Neural crest cell (in vitro differentiated cells): Measurements from ENCODE around the gene GET4. TPM values are rescaled to one million over a fixed set of nuclear protein-coding genes. Genes with fewer than 3 reads are reported as not detected.
A peak's percentile ranks its signal among the peaks of the same experiment; 100 is the strongest.

Source experiments
- DNase-seq: peaks from one replicate; pipeline ENCODE4 v3.0.0; 2021; ENCODE audit warnings: low read depth, mixed read lengths, low spot score
- H3K27ac Mint-ChIP-seq: one replicate; pipeline ENCODE4 v1.8.0; 2021; ENCODE audit warnings: mild to moderate bottlenecking, mixed read lengths; ENCODE audit not compliant: unreplicated experiment
- H3K27me3 Mint-ChIP-seq: 2 replicates; pipeline ENCODE4 v1.8.0; 2021; ENCODE audit warnings: low read depth, mild to moderate bottlenecking, mixed read lengths
- H3K36me3 Mint-ChIP-seq: 2 replicates; pipeline ENCODE4 v1.8.0; 2021; ENCODE audit warnings: low read depth, mild to moderate bottlenecking, mixed read lengths
- H3K4me1 Mint-ChIP-seq: 2 replicates; pipeline ENCODE4 v1.8.0; 2021; ENCODE audit warnings: mixed read lengths
- H3K4me3 Mint-ChIP-seq: one replicate; pipeline ENCODE4 v1.8.0; 2021; ENCODE audit warnings: mild to moderate bottlenecking, mixed read lengths
- H3K9me3 Mint-ChIP-seq: 2 replicates; pipeline ENCODE4 v1.8.0; 2021; ENCODE audit warnings: mixed read lengths
- CTCF ChIP-seq: fragments of 200-600 bp; sonication (generic); conservative IDR thresholded peaks from 2 replicates; pipeline ENCODE4 v1.5.0; 2021; ENCODE audit warnings: antibody characterized with exemption, mild to moderate bottlenecking
- total RNA-seq: library from RNA; stranded (reverse); gene quantifications from 2 replicates; pipeline ENCODE4 v1.2.1, GENCODE V29; 2021

GET4 gene
- total RNA-seq, 1 donor from 2014 or later, result 55.2 TPM

DNA sequence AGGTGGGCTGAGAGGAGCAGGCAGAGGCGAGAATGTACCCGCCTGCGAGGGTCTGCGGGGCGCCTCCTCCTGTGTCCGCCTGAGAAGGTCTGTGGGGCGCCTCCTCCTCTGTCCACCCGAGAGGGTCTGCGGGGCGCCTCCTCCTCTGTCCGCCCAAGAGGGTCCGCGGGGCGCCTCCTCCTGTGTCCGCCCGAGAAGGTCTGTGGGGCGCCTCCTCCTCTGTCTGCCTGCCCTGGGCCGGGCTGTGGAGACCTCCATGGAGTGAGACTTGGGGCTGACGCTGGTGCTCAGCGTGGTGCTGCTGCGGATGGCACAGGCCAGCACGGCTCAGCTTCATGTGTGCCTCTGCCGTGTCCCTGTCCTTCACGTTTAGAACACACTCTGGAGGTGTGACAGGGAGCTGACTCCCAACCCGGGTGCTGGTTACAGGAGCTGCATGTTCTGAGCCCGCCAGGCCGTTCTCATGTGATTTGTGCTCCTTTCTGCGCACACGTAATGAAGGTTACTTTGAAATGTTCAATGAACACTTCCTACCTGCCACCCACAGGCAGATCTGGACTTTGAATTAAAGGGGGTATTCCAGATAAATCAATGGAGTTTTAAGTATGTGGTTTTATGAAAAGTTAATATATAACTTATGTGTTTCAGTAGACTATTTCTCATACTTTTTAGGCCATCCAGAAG is 20.5 kb upstream of the GET4 start:
- TF ChIP-seq CTCF, result no peak
- Mint-ChIP-seq H3K27ac (no peak overlapping the region), H3K4me1 (no peaks in the 10 kb centered on the region), H3K4me3 (no peak overlapping the region), H3K27me3 (no peaks in the 10 kb centered on the region), H3K9me3 (no peaks in the 10 kb centered on the region), H3K36me3 (peaks cover 4% of the 10 kb centered on the region)
- no peak for DNase-seq

- H3K4me3 Mint-ChIP-seq, result no peak overlapping the region
Observed at GRCh38 chr7:856444-857095, 19.8 kb upstream of the GET4 start.

DNA sequence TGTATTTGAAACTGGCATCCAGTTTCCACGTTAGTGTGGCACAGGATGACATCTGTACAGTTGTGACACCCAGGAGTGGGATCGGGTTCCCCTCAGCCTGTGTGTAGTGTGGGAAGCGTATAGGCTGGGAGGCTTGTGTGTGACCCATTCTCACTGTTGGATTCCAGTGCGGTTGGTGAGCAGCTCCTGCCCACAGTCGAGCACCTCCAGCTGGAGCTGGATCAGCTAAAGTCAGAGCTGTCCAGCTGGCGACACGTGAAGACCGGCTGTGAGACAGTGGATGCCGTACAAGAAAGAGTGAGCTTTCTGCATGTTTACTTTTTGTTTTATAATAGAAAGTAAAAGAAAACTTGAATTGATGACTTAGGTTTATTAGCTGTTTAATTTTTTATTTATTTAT is 18.7 kb upstream of the GET4 start:
- no peaks in the 10 kb centered on the region for H3K4me1 Mint-ChIP-seq
- H3K36me3 Mint-ChIP-seq, result peaks cover 13% of the 10 kb centered on the region
- DNase-seq, result no peak
- no peak overlapping the region for H3K27ac Mint-ChIP-seq
- TF ChIP-seq CTCF, result no peak
- H3K9me3 Mint-ChIP-seq, result no peaks in the 10 kb centered on the region
- H3K4me3 Mint-ChIP-seq, result no peak overlapping the region
- H3K27me3 Mint-ChIP-seq, result no peaks in the 10 kb centered on the region

More at GRCh38 chr7:856444-857095, 19.8 kb upstream of the GET4 start:
- Mint-ChIP-seq H3K27ac (no peak overlapping the region), H3K9me3 (no peaks in the 10 kb centered on the region), H3K36me3 (peaks cover 8% of the 10 kb centered on the region), H3K27me3 (no peaks in the 10 kb centered on the region), H3K4me1 (no peaks in the 10 kb centered on the region)
- TF ChIP-seq CTCF, result no peak
- no peak for DNase-seq

DNA sequence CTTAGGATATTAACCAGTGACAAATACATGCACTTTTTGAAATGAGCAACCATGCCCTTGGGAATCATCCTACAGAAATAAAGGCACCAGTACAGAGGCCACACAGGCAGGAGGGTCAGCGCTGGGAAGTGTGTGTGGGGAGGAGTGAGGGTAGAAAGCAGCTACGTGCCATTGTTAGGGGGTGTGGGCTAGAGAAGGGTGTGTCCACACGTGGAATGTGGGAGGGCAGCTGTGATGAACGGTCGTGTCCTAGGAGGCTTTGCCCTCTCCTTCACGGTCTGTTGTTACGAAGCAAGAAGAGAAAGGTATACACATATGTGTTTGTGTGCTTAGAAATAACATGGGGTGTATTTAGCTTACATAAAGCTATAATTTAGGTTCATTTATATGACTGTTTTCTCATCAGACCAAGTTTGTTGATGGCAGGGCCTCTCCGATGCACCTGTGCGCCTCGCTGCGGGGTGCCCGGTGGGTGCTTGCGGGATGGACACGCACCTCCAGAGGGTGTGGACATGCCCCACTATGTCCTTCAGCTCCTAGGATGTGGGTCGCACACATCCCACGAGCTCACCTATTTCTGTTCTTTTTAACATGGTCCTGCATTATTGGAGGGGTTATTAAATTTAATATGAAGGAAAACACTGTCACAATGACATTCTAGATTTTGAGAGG is 16.9 kb upstream of the GET4 start:
- Mint-ChIP-seq H3K27ac (peak overlapping the region; percentile 78), H3K4me3 (no peak overlapping the region), H3K9me3 (no peaks in the 10 kb centered on the region), H3K27me3 (no peaks in the 10 kb centered on the region), H3K36me3 (peaks cover 13% of the 10 kb centered on the region), H3K4me1 (no peaks in the 10 kb centered on the region)
- TF ChIP-seq CTCF, result no peak
- no peak for DNase-seq

DNA sequence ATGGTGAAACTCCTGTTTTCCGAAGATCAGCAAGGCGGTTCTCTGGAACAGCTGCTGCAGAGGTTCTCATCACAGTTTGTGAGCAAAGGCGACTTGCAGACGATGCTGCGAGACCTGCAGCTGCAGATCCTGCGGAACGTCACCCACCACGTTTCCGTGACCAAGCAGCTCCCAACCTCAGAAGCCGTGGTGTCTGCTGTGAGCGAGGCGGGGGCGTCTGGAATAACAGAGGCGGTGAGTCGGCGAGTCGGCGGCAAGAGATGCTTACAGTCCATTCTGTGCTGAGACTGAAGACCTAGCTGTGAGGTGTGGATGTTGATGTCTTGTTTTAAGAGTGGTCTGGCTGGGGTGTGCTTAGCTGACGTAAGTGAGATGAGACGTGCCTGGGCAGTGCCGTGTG is 16.2 kb upstream of the GET4 start:
- TF ChIP-seq CTCF, result no peak
- H3K27me3 Mint-ChIP-seq, result no peaks in the 10 kb centered on the region
- no peaks in the 10 kb centered on the region for H3K4me1 Mint-ChIP-seq
- H3K36me3 Mint-ChIP-seq, result peaks cover 17% of the 10 kb centered on the region
- no peaks in the 10 kb centered on the region for H3K9me3 Mint-ChIP-seq
- H3K4me3 Mint-ChIP-seq, result no peak overlapping the region
- no peak overlapping the region for H3K27ac Mint-ChIP-seq
- no peak for DNase-seq
